CD4-positive, alpha-beta T cell treated with Interleukin-15 for 1 hour (primary cell): Measurements from ENCODE around the gene CNOT2.

Experiments used
- DNase-seq: peaks from one replicate; pipeline ENCODE4 v3.0.0-alpha.2; 2020

CNOT2 gene, protein sequence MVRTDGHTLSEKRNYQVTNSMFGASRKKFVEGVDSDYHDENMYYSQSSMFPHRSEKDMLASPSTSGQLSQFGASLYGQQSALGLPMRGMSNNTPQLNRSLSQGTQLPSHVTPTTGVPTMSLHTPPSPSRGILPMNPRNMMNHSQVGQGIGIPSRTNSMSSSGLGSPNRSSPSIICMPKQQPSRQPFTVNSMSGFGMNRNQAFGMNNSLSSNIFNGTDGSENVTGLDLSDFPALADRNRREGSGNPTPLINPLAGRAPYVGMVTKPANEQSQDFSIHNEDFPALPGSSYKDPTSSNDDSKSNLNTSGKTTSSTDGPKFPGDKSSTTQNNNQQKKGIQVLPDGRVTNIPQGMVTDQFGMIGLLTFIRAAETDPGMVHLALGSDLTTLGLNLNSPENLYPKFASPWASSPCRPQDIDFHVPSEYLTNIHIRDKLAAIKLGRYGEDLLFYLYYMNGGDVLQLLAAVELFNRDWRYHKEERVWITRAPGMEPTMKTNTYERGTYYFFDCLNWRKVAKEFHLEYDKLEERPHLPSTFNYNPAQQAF

DNA sequence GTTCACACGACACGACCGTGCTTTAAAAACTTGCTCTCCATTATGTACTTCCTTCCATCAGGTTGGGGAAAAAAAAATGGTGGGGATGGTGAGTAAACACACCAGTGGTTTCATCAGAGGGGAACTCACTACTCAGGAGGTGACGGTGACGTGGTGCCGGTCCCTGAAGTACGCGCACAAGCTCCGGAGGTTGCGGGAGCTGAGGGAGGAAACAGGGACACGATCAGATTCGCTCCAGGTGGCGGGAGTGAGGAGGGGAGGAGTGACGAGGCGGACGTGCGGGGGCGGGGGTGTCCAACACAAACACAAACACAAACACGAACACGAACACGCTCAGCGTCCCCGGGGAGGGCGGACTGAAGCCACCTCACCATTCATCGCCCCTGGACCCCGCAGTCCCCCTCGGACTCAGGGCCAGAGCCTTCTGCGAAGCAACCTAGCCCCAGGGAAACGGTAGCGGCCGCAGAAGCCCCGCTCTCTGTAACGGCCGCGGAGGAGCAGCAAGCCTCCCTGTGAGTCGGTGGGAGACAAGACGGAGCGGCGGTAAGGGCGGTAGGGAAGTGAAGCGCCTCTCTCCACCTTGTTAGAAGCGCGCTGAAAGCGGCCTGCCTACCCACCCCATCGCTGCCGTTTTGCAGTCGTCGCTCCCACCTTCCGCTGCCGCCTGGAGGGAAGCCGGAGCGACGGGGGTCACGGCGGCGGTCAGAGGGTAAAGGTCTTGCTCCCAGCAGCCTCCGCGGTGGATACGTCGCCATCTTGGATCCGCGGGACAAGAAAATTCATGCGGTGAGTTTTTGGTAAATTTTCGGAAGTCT, at the start of gene CNOT2:
CNOT2 (plus strand) TSS at position 739 of the 815 bp plus-strand sequence. CDS start 34,794 bp downstream, outside the sequence.
- DNase-seq: peak; percentile 88

DNA sequence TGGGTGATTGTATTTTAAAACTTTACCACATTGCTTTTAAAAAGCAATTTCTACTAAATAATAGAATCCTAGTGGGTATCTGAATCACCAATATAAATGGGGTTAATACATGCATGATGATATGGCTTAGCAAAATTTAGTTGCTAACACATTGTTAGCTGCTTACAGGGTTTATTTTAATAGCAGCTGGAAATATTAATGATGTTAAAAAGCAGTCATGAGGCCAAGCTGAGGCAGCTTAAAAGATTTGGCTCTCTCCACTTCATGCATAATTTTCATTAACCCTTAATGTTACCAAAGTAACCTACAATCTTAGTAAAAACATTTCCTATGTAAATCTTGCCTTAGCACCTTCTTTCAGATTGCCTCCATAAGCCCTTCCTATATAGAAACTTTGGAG, 49.2 kb upstream of the CNOT2 start:
- no peak for DNase-seq

DNA sequence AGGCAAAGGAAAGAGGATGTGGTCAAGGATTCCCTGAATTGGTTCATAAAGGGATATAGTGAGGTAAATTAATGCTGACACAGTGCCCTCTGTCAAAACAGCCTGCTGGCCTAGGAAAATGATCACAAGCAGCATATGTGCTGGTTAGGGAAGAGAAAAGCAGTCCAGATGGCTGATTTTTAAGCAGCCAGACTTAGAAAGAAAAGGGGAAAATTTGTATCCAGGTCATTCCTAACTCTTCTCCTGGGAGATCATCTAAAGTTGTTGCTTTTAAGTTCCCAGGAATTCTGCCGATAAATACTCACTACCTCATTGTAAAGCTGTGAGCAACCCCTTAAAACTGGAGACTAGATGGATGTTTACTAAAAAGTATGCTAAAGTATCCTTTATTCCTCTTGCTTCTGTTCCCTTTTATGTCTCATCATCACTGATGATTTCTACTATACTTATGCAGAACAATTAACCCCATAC, 46.4 kb upstream of the CNOT2 start:
- DNase-seq: no peak

DNA sequence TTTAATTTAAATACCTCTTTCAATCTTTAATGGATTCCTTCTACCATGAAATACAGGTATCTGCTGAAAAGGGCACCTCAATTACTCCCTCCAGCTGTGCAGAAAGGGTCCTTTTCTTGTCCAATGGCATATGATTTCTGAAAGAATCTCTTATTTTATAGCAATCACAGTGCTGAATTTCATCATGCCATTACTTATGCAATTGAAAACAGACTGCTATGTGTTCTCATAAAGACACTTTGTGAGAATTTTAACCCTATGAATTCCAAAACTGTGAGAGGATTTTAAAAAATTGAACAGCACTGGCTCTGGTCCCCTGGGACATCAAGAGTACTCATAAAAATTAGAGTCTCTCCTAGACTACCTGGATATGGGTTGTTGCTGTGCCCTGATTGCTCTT, 45.9 kb upstream of the CNOT2 start:
- DNase-seq: no peak

DNA sequence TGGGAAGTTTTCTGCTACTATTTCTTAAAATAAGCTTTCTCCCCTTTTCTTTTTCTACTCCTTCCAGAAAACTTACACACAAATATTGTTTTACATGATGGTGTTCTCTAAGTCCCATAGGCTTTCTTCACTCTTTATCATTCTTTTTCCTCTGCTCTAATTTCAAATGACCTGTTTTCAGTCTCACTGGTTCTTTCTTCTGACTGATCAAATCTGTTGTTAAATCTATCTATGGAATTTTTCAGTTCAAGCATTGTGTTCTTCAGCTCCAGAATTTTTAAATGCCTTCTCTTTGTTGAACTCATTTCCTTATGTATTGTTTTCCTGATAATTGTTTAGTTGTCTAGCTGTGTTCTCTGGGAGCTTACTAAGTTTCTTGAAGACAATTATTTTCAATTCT, 29.5 kb upstream of the CNOT2 start:
- no peak for DNase-seq

DNA sequence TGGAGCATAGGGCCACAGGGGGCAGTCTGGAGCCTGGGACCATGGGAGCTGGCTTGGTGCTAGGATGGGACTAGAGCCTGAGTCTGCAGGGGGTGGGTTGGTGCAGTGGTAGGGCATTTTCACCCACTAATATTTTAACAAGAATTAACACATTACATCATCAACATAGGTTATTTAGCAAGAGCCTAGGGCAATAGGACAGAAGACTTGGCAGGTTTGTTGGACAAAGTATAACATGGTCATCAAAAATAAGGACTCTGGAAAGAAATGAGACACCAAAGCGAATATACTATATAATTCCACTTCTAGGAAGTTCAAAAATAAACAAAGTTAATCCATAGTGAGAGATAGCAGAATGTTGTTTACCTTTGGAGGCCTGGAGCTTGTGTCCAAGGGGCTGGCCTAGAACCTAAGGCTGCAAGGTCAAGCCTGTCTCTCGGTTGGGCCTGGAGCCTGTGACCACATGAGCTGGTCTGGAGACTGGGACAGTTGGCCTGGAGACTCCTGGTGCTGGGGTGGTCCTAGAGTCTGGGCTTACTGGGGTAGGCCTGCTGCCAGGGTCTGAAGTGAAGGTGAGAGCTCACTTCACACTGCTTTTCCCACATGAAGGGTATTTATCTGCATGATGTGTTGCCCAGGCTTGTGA, 28.1 kb upstream of the CNOT2 start:
- DNase-seq: no peak

DNA sequence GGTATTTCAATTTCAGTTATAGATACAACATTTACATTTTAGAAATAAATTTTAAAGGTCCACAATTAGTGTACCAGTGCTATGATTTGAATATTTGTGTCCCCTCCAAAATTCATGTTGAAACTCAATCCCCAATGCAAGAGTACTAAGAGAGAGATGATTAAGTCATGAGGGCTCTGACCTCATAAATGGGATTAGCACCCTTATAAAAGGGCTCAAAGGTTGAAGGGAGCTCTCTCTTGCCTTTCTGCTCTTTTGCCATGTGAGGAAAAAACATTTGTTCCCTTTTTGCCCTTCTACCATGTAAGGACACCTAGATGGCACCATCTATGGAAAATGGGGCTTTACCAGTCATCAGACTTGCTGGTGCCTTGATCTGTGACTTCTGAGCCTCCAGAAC, 25.8 kb upstream of the CNOT2 start:
- no peak for DNase-seq

DNA sequence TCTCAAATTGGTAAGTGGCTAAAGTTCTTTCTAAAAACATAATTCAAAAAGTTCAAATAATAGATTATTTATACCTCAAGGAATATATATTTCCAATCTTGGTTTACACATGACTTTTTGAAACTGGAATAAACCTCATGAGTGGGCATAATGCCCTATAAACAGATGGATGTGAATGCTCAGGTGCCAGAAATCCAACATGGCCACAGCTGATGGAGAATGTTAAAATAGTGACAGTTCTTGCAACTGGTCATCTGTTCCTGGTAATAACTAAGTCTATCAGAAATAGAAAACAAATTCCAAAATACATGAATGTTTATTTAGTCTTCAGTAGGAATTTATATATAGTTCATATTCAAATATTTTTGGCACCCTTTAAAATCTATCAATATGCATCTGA, 21.6 kb upstream of the CNOT2 start:
- no peak for DNase-seq

DNA sequence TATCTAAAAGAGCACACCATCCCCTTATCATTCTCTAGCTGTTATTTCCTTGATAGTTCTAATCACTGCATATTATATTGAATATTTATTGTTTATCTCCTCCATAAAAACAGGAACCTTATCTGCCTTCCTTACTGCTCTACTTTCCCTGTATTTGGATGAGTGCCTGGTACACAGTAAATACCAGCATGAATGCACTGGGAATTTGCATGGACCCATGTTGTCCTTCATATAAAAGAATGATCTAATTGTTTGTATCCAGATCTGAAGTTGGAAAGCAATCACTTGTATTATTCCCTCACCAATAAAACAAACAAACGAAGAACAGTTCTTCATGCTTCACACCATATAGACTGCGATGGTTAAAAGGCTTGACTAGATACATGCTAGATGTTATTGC, 15.3 kb upstream of the CNOT2 start:
- no peak for DNase-seq

DNA sequence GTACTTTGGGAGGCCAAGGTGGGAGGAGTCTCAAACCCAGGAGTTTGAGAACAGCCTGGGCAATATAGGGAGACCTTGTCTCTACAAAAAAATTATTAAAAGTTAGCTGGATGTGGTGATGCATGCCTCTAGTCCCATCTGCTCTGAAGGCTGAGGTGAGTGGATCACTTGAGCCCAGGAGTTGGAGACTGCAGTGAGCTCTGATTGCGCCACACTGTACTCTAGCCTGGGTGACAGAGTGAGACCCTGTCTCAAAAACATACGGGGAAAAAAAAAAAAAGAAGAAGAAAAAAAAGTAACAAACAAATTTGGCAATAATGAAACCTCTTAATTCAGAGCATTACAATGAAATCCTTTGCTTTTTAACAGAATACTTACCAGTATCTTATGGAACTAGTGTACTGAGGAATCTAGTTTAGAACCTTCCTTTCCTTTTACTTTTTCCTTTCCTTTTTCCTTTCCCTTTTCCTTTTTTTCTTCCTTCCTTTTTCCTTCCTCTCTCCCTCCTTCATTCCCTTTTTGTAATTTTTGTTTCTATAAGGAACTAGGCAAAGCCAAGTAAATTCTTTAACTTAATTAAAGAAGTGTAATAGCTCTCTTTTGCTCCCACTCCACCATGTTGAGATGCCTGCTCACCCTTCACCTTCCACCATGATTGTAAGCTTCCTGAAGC, 12.2 kb upstream of the CNOT2 start:
- no peak for DNase-seq

DNA sequence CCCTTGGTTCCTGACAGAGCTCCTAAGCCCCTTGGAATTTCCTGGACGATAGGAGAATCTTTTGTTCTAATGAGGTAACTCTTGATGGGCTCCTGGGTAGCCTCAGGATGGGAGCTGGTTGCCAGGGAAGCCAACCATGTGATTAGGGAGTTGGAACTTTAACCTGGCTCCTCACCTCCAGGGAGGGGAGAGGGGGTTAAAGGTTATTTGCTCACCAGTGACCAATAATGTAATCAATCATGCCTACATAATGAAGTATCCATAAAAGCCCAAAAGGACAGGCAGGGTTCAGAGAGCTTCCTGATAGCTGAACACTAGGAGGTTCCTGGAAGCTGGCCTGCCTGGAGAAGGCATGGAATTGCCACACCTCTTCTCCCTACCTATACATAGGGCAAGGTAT, 6.2 kb upstream of the CNOT2 start:
- DNase-seq: no peak

DNA sequence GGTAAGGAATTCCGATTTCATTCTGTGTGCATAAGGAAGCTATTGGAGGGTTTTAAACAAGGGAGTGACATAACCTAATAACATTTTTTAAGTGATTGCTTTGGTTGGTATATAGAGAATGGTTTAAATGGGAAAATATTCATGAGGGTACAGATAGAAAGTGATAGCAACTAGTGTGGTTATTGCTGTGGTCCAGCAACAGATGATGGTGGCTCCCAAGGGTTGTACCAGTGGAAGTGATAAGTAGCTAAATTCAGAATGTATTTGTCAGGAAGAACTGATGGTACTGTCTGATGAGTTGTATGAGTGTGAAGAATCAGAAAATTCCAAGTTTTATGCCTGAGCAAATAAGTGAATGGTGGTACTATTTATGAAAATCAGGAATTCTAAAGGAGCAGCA, 2.6 kb upstream of the CNOT2 start:
- no peak for DNase-seq

DNA sequence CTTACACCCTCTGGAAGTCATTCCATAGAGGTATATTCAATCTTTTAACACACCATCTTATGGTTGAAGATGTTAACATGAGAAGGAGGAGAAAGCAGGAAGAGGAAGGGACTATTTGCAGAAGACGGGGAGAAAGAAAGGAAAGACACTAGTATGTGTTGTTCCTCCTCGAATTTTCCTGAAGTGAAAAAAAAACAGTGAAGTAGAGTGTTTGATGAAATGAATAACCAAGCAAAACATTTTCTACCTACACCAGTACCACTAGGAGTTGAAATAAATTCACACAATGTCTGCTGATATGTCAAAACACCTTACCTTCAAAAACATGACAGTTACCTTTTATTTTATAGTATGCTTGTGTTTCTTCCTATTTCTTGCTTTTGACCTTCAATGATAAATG, 1.4 kb upstream of the CNOT2 start:
- DNase-seq: no peak

DNA sequence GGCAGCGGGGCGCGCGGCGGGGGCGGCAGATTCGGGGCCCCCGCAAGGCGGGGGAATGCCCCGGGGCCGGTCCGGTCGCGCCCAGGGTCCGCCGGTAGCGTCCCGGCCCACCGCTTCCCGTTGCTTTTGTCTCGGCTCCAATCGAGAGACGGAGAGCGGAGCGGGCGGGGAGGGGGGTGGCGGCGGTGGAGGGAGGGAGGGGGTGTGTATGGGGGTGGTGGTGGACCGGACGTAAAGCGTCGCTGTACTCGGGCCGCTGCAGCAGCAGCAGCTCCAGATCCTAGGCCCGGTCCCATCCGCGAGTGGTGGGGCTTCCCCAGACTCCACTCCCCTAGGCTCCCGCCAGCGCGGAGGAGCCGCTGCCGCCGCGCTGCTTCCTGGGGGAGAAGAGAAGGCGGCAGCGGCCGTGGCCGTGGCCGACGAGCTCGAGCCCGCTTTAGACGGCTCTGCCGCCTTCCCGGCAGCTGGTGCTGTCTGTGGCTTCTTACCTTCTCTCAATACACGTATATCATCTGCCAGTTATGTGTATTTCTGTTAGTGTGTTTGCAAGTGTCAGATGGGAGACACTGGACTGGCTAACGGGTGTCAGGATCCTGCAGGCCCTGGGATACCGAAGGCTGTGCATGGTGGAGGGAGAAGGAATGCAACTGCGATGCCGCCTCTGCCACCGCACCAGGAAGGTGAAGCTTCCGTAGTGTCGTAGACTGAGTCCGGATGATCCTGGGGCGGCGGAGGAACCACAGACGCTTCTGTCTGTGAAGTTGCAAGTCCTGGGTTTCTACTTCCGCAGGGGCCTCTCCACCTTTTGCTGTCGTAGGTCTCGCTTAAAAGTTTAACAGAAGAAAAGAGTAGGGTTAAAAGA, 508 bp downstream of the CNOT2 start:
- DNase-seq: peak; percentile 75

DNA sequence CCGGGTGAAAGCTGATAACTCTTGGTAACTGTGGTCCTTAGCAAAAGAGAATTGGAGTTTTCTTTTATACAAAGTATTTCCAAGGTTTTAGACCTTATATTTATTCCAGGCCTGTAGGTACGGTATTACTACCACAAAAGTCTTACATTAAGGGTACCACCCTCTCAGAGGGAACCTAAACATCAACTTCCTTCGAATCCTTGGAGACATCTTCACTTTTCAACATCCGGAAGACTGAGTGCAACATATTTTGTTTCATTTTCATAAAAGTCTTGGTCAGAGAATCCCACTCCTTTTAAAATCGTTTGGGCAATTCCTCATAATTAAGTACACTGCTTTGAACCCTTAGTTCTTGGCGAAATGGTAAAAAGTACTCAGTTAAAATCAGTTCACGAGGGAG, 1.2 kb downstream of the CNOT2 start:
- DNase-seq: no peak

DNA sequence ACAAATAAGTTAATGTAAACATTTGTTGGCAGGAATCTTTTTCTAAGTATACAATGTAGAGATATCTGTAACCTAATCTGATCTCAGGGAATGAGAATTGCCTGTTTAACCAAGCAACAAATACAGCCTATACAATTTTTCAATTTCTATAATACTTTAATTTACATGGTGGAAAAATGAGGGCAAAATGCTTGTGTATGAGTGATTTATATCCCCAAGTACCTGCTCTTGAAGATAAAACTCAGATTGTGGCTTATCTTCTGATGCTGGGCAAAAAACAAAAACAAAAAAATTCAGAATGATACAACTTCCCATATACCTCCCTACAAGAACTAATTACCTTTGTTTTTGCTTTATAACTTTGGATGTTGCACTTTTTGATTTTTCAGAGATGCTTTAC, 2.2 kb downstream of the CNOT2 start:
- DNase-seq: no peak

DNA sequence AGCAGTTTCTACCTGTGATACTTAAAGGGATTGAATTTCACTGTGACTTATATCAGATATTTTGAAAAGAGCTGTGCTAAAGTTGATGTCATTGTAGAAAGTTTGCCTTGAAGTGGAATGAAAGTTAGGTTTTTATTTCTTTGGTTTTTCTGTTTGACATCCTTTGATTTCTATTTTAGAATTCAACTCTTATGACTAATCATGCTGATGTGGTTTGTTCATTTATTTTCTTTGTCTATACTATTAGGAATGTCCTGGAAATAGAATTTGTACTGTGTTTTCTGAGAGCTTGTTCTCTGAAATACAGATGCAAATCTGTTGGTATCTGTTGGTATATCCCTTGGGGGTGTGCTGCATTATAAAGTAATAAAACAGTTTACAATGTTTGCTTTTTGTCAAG, 3.3 kb downstream of the CNOT2 start:
- no peak for DNase-seq

DNA sequence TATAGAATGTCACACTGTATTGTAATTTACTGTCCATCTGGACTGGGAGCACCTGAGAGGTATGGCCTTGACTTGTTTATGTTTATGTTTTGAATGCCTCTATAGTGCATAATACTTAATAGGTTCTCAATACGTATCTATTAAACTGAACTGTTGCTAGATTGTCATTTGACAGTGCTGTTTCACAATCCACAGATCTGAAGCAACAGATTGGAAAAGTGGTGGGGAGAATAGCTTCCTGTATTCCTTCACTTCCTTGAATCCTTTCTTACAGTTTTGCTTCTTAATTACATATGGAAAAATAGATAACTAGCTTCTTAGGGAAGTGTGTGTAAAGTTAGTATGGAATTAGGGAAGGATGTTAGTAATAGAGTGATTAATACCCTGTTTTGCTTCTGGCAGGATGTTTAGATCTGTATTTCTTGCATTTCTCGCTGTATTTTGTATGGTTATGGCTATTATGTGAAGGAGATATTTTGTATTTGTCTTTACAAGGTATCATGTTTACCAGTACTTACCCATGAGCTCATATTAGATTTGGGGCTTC, 4.5 kb downstream of the CNOT2 start:
- DNase-seq: no peak

DNA sequence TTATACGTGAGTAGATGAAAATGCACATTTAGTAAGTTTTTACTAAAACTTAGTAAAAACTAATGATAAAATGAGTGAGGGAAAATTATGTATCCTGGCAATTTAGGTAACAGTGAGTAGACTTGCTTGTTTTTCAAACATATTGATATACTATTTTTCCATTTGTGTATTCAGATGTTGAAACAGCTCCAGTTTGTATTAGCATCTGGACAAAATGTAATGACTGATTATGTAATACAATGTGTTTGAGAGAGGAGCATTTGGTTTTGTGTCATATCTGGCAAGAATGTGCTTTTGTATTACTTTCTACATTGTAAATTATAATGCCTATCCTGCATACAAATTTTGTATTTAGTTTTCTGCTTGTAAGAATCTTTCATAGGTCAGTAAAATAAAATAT, 5.6 kb downstream of the CNOT2 start:
- DNase-seq: no peak

DNA sequence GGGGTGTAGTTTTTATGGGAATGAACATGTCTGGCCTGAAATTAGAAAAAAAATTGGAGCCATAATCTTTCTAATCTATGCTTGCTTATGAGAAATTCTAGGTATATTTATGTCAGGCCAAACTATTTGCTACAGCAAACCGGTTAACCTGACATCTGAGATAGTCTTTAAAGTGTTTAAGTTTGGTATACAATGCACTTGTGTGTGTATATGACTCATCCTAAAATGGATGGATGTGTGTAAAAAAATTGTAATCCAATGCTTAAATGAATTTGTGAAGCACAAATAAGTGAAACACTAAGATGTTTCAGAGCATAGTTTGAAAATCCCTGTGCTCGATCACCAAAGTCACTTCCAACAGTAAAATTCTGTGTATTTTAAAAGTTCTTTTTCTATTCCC, 6.7 kb downstream of the CNOT2 start:
- DNase-seq: no peak

DNA sequence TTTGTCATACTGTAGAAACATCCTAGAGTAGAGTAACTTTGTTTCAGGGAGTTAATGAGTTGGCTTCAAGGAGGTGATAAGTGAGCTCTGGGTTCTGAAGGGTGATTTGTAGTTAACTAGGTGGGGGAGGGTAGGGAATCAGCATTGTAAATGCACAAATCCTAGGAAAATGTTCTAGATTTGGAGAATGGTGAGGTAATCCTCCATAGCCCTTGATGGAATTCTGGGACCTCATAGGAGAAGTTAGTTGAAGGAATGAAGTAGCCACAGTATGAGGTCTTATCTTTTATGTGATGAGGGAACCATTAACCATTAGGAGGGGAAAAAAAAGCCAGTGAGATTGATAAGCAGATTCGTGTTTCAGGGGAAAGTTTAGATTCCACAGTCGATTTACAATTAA, 8.0 kb downstream of the CNOT2 start:
- no peak for DNase-seq

DNA sequence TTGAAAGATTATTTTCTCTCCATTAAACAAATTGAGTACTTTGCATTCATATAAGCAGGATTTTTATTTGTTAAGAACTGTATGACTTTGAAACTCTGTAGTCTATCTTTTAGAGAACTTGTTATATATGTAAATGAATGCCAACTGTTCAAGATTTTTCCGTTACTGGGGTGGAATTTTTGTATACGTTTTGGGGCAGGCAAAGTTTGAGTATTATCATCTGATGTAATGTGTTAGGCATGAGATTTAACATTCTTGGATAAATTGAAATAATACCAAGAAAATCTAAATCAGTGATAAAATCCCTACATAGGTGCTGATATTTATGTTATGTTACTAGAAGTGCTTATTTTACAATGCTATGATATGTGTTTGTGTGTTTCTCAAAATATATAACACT, 8.4 kb downstream of the CNOT2 start:
- no peak for DNase-seq
